HG02763 (cell line): Measurements from ENCODE around the gene ALCAM.

Experiments
- ATAC-seq: cut with Tn5 transposase; IDR thresholded peaks from one replicate; pipeline ENCODE4 v1.9.1; 2021; ENCODE audit warnings: mild to moderate bottlenecking, moderate library complexity; ENCODE audit not compliant: unreplicated experiment

The ALCAM gene

GRCh38 chr3:105518806-105519418 is 152.2 kb downstream of the ALCAM start:
- ATAC-seq: peak; percentile 91

GRCh38 chr3:105521770-105522169 is 155.1 kb downstream of the ALCAM start:
- no peak for ATAC-seq

- ATAC-seq: no peak
These were observed 156.8 kb downstream of the ALCAM start for GRCh38 chr3:105523501-105523900.

GRCh38 chr3:105525531-105525930 is 158.8 kb downstream of the ALCAM start:
- ATAC-seq: no peak

GRCh38 chr3:105526360-105527111 is 159.8 kb downstream of the ALCAM start:
- ATAC-seq: no peak

GRCh38 chr3:105527535-105527934 is 160.8 kb downstream of the ALCAM start:
- no peak for ATAC-seq

- ATAC-seq: no peak
These were observed 161.2 kb downstream of the ALCAM start for GRCh38 chr3:105527949-105528348.

GRCh38 chr3:105528955-105529354 is 162.2 kb downstream of the ALCAM start:
- ATAC-seq: no peak

GRCh38 chr3:105529456-105529855 is 162.7 kb downstream of the ALCAM start:
- ATAC-seq: no peak

GRCh38 chr3:105532251-105532650 is 165.5 kb downstream of the ALCAM start:
- ATAC-seq: no peak

GRCh38 chr3:105533960-105534359 is 167.3 kb downstream of the ALCAM start:
- ATAC-seq: no peak

GRCh38 chr3:105534491-105534890 is 167.8 kb downstream of the ALCAM start:
- ATAC-seq: no peak

GRCh38 chr3:105537371-105538080 is 170.8 kb downstream of the ALCAM start:
- ATAC-seq: no peak

GRCh38 chr3:105538483-105538882 is 171.8 kb downstream of the ALCAM start:
- no peak for ATAC-seq

GRCh38 chr3:105539897-105540296 is 173.2 kb downstream of the ALCAM start:
- ATAC-seq: no peak

GRCh38 chr3:105542282-105543019 is 175.7 kb downstream of the ALCAM start:
- ATAC-seq: no peak

- no peak for ATAC-seq
These were observed 178.3 kb downstream of the ALCAM start for GRCh38 chr3:105545051-105545450.

- ATAC-seq: no peak
These were observed 187.1 kb downstream of the ALCAM start for GRCh38 chr3:105553851-105554250.

- no peak for ATAC-seq
These were observed 188.5 kb downstream of the ALCAM start for GRCh38 chr3:105555206-105555605.

GRCh38 chr3:105559856-105560255 is 193.1 kb downstream of the ALCAM start:
- no peak for ATAC-seq

- ATAC-seq: no peak
These were observed 195.2 kb downstream of the ALCAM start for GRCh38 chr3:105561876-105562275.
